MG63 (cell line): ENCODE measurements around the gene ADAMTS2. TPM values are rescaled to one million over a fixed set of nuclear protein-coding genes. Genes with fewer than 3 reads are reported as not detected.

ENCODE experiments used
- DNase-seq: peaks from one replicate; pipeline ENCODE4 v3.0.0-alpha.2; 2020
- H3K27me3 ChIP-seq: fragments of 250-450 bp; sonication (Bioruptor Pico); 2 replicates; pipeline ENCODE4 v1.5.1; 2020; ENCODE audit warnings: mild to moderate bottlenecking, moderate library complexity
- H3K36me3 ChIP-seq: fragments of 250-450 bp; sonication (Bioruptor Pico); 2 replicates; pipeline ENCODE4 v1.5.1; 2020; ENCODE audit warnings: mild to moderate bottlenecking, moderate library complexity
- H3K4me3 ChIP-seq: fragments of 250-450 bp; sonication (Bioruptor Pico); 2 replicates; pipeline ENCODE4 v1.5.1; 2020; ENCODE audit warnings: mild to moderate bottlenecking, moderate library complexity
- H3K9me3 ChIP-seq: fragments of 250-450 bp; sonication (Bioruptor Pico); 2 replicates; pipeline ENCODE4 v1.5.1; 2020; ENCODE audit warnings: mild to moderate bottlenecking, moderate library complexity
- total RNA-seq: library from RNA; depleted of rRNA; stranded (reverse); fragments of >200 nt; shearing (Covaris generic); gene quantifications from 2 replicates; pipeline ENCODE4 v1.2.3, GENCODE V29; 2014; ENCODE audit warnings: low replicate concordance; rRNA removed

The ADAMTS2 gene
- total RNA-seq = 88.7 and 141 TPM in 2 replicates

GRCh38 chr5:179345433-179346321 is at the start of gene ADAMTS2:
Gene ADAMTS2 (minus strand): TSS chr5:179345461. CDS start chr5:179345328, 133 bp downstream.
- Histone ChIP-seq H3K27me3 (no peaks in the 10 kb centered on the region), H3K9me3 (no peaks in the 10 kb centered on the region), H3K36me3 (peaks cover 30% of the 10 kb centered on the region), H3K4me3 (peak within 1 kb of the TSS; percentile 95)
- DNase-seq = peak; percentile 90

DNA sequence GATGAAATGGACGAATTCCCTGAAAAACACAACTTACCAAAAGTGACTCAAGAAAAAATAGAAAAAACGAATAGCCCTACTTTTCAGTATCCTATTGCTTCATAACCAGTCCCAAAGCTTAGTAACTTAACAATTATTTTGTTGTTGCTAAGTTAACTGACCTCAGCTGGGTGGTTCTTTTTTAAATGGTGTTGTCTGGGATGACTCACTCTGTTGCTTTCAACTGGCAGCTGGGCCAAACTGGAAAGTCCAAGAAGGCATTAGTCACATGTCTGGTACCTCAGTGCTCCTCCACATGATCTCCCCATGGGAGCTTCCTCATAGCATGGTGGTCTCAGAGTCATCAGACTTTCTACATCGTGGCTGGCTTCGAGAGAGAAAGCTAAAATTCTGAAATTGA is 47.8 kb upstream of the ADAMTS2 start:
- peaks cover 56% of the 10 kb centered on the region for H3K9me3 ChIP-seq
- no peak overlapping the region for H3K4me3 ChIP-seq
- peak; percentile 81 for DNase-seq
- H3K27me3 ChIP-seq = no peaks in the 10 kb centered on the region
- H3K36me3 ChIP-seq = no peaks in the 10 kb centered on the region

- no peak for DNase-seq
- H3K27me3 ChIP-seq = no peaks in the 10 kb centered on the region
- no peak overlapping the region for H3K4me3 ChIP-seq
- no peaks in the 10 kb centered on the region for H3K36me3 ChIP-seq
- peaks cover 26% of the 10 kb centered on the region for H3K9me3 ChIP-seq
Observed at GRCh38 chr5:179387151-179388110, 42.2 kb upstream of the ADAMTS2 start.

DNA sequence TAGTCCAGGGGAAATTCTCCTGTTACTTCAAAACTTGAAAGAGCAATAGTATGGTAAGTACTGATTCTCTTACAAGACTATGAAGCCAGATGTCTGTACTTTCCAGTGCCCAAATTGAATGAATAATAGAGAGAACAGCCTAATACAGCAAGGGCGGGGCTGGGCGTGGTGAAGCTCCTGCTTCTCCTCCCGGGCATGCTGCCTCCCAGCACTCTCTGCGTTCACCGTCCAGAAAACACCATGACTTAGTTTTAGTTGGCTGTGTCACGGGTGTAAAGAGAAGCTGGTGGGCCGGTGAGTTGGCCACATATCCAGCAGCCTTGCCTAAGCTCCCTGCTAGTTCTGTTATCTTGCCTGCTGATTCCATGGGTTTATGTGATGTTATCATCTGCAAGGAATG is 40.7 kb upstream of the ADAMTS2 start:
- Histone ChIP-seq H3K4me3 (no peak overlapping the region), H3K36me3 (no peaks in the 10 kb centered on the region)
- peak; percentile 84 for DNase-seq

GRCh38 chr5:179382486-179382885 is 37.2 kb upstream of the ADAMTS2 start:
- Histone ChIP-seq H3K27me3 (no peaks in the 10 kb centered on the region), H3K4me3 (no peak overlapping the region), H3K9me3 (no peaks in the 10 kb centered on the region), H3K36me3 (no peaks in the 10 kb centered on the region)
- no peak for DNase-seq

More for the DNA sequence above, 40.7 kb upstream of the ADAMTS2 start:
- H3K9me3 ChIP-seq = peaks cover 13% of the 10 kb centered on the region
- no peaks in the 10 kb centered on the region for H3K27me3 ChIP-seq

DNA sequence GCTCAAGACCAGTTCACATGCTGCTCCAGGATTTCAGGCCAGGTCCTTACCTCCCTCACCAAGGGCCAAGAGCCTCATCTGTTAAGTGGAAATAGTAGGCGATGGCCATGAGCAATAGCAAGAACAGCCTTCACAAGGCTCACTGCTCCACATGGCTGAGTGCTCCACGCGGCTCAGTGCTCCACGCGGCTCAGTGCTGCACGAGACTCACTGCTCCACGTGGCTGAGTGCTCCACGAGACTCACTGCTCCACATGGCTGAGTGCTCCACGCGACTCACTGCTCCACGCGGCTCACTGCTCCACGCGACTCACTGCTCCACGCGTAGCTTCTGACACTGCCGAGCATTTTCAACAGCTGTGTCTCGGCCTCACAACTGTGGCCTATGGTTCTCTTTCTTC is 36.4 kb upstream of the ADAMTS2 start:
- no peak for DNase-seq
- Histone ChIP-seq H3K9me3 (no peaks in the 10 kb centered on the region), H3K4me3 (no peak overlapping the region), H3K27me3 (no peaks in the 10 kb centered on the region), H3K36me3 (no peaks in the 10 kb centered on the region)

DNA sequence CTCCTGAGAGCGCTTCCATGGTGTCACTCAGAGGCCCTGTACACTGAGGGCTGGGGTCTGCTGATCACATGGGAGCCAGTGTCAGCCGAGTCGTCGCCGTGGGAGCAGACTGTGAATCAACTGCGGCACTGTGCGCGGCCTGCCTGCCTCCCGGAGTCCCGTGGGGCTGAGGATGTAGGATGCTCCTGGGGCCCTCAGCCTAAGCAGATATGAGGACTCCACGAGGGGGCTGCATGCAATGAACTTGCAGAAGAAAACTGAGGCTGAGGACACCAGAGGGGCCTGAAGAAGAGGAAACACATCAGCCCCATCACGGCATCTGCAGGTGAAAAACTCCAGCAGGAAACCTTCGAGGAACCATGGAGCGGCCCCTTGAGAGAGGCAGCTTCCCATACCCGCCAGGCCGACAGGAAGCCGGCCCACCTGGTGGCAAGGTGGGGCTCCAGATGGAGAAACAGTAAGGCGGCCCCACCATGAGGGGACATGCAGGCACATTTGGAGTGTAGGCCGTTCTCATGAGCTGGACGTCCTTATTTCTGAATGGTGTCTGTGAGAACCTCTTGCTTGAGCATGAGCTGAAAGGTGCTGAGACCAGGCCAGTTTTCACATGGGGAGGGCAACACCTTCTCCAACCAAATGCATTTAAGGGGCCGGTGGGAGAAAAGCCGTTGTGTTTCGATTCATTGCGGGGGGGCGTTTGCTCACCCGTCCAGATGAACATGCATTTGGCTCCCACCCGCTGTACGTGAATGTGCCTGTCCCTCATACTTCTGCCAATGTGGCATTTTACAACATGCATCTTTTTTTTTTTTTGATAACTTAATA is 35.2 kb upstream of the ADAMTS2 start:
- H3K36me3 ChIP-seq = no peaks in the 10 kb centered on the region
- DNase-seq = no peak
- no peaks in the 10 kb centered on the region for H3K9me3 ChIP-seq
- H3K27me3 ChIP-seq = no peaks in the 10 kb centered on the region
- H3K4me3 ChIP-seq = no peak overlapping the region

DNA sequence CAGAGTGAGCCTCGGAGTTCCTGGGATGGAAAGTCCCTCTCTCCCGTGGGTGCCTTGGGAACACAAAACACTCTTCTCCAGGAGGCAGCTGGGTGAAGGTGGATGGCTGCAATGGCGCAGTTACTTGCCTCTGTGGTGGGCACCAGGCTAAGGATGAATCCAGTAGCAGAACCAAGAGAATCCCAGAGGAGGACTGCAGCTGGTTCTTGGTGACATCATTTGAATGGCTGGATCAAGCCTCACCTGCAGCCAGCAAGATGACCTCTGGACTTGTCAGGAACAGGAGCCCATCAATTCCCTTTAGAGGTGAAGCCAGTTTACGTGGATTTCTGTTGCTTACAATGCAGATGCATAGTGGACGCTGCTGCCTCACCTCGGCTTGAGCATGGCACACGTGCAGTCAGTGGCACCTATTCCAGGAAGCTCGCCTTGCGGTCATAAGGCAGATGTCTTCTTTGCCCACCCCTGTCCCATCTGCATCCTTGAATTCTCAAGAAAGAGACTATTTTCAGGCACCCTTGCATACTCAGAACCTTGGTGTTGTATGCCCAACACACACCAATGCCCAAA is 34.1 kb upstream of the ADAMTS2 start:
- H3K9me3 ChIP-seq = no peaks in the 10 kb centered on the region
- no peaks in the 10 kb centered on the region for H3K36me3 ChIP-seq
- no peaks in the 10 kb centered on the region for H3K27me3 ChIP-seq
- DNase-seq = no peak
- no peak overlapping the region for H3K4me3 ChIP-seq

GRCh38 chr5:179378441-179379271 is 33.4 kb upstream of the ADAMTS2 start:
- DNase-seq = no peak
- H3K27me3 ChIP-seq = no peaks in the 10 kb centered on the region
- H3K36me3 ChIP-seq = no peaks in the 10 kb centered on the region
- no peak overlapping the region for H3K4me3 ChIP-seq
- no peaks in the 10 kb centered on the region for H3K9me3 ChIP-seq

GRCh38 chr5:179378116-179378440 is 32.8 kb upstream of the ADAMTS2 start:
- no peak for DNase-seq
- Histone ChIP-seq H3K36me3 (no peaks in the 10 kb centered on the region), H3K4me3 (no peak overlapping the region), H3K9me3 (no peaks in the 10 kb centered on the region), H3K27me3 (no peaks in the 10 kb centered on the region)

- Histone ChIP-seq H3K4me3 (no peak overlapping the region), H3K36me3 (no peaks in the 10 kb centered on the region), H3K27me3 (no peaks in the 10 kb centered on the region), H3K9me3 (no peaks in the 10 kb centered on the region)
- DNase-seq = no peak
Observed at GRCh38 chr5:179377421-179378115, 32.3 kb upstream of the ADAMTS2 start.

GRCh38 chr5:179376701-179377420 is 31.6 kb upstream of the ADAMTS2 start:
- H3K27me3 ChIP-seq = no peaks in the 10 kb centered on the region
- H3K9me3 ChIP-seq = no peaks in the 10 kb centered on the region
- DNase-seq = no peak
- no peak overlapping the region for H3K4me3 ChIP-seq
- H3K36me3 ChIP-seq = no peaks in the 10 kb centered on the region

DNA sequence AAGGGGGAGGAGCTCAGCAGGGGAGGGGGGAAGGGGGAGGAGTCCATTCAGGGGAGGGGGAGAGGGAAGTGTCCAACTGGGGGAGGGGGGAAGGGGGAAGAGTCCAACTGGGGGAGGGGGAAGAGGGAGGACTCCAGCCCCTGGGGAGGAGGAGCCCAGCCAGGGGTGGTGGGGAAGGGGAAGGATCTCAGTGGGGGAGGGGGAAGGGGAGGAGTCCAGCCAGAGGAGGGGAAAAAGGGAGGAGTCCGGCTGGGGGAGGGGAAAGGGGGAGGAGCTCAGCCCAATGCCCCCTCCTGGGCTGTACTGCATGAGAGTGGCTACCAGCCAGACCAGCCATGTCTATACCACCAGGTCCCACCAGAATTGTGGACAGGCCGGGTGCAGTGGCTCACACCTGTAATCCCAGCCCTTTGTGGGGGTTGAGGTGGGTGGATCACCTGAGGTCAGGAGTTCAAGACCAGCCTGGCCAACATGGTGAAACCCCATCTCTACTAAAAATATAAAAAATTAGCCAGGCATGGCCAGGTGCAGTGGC is 30.6 kb upstream of the ADAMTS2 start:
- no peak overlapping the region for H3K4me3 ChIP-seq
- DNase-seq = no peak
- H3K36me3 ChIP-seq = no peaks in the 10 kb centered on the region
- no peaks in the 10 kb centered on the region for H3K9me3 ChIP-seq
- H3K27me3 ChIP-seq = no peaks in the 10 kb centered on the region

- no peak for DNase-seq
- Histone ChIP-seq H3K4me3 (no peak overlapping the region), H3K36me3 (no peaks in the 10 kb centered on the region), H3K9me3 (no peaks in the 10 kb centered on the region), H3K27me3 (no peaks in the 10 kb centered on the region)
Observed at GRCh38 chr5:179375236-179375685, 30.0 kb upstream of the ADAMTS2 start.
